Uterus (tissue), 2 donors: ENCODE results near the gene ALDH1L1.

Source experiments
- CTCF ChIP-seq, 4 experiments: fragments of 200-600 bp in 2 of 4; fragments of 450-650 bp in 2 of 4; sonication (generic) in 2 of 4; IDR thresholded peaks; one replicate each; pipeline ENCODE4 v1.5.1; 2016 to 2019; ENCODE audit warnings: antibody characterized with exemption in 4 of 4, mild to moderate bottlenecking in 2 of 4, moderate library complexity in 1 of 4
- POLR2A ChIP-seq, 2 donors: fragments of 450-650 bp; IDR thresholded peaks; one replicate each; pipeline ENCODE4 v1.6.1; 2016; ENCODE audit warnings: antibody characterized with exemption in 2 of 2, mild to moderate bottlenecking in 1 of 2, moderate library complexity in 1 of 2

DNA sequence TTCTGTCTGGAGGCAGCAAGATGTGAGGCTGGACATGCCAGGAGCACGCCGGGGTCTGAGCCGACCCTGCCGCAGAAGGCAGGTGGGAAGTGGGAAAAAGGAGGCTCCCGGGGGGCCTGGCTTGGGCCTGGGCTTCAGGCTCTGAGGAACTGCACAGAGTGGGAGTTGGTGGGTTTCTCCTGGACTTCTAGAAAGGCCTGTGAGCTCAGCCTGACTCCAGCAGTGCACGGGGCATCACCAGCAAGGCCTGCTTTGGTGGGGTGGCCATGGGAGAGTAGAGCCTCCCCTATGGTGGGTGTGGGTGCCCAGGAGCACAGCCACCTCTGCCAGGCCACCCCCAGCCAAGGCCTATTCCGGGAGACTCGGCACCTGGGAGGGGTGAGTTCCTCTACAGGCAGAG, 78.4 kb downstream of the ALDH1L1 start:
- TF ChIP-seq CTCF (IDR thresholded peaks at IDR 0.05): no peak
- no peak for TF ChIP-seq POLR2A (IDR thresholded peaks at IDR 0.05)
